GM21619 (cell line): ENCODE measurements around the gene TMEM87B.

Source experiments
- ATAC-seq: cut with Tn5 transposase; IDR thresholded peaks from one replicate; pipeline ENCODE4 v1.9.1; 2021; ENCODE audit not compliant: unreplicated experiment

Gene TMEM87B

DNA sequence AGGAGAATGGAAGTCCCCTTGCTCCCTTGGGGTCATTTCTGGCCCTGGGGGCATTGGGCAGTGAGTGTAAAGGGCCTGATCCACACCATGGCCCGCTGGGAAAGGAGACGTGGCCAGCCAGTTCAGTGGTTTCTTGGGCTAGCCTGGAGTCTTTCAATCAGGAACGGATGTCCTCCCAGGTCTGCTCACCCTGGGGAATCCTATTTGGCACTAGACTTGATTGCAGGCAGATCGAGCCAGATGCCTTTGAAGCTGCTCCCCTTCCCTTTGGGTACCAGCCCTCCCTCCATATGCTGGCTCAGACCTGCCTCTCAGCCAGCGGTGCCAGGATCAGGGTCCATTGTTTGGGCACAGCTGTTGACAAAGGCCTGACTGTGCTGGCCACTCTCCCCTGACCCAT, 94.1 kb downstream of the TMEM87B start:
- ATAC-seq, result no peak

GRCh38 chr2:112149866-112150435, 94.9 kb downstream of the TMEM87B start:
- ATAC-seq, result no peak

- no peak for ATAC-seq
Observed at GRCh38 chr2:112150447-112150846, 95.4 kb downstream of the TMEM87B start.

DNA sequence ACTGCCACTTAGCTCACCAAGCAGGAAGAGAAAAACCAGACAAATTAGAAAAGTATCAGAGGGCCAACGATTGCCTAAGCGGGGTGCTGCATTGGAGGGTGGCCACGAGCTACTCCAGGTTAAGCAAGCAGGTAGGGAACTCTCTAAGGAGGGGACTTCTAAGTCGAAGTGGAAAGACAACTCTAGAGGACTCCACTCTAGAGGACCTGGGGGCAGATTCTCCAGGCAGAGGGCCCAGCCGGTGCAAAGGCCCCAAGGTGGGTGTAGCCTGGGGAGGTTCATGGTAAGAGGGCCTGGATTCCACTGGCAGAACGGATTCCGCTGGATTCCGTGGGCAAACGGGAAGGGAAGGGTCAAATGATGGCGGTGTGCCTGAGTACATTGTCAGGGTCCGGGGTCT, 95.8 kb downstream of the TMEM87B start:
- ATAC-seq, result no peak

GRCh38 chr2:112151271-112151670, 96.2 kb downstream of the TMEM87B start:
- ATAC-seq, result no peak

DNA sequence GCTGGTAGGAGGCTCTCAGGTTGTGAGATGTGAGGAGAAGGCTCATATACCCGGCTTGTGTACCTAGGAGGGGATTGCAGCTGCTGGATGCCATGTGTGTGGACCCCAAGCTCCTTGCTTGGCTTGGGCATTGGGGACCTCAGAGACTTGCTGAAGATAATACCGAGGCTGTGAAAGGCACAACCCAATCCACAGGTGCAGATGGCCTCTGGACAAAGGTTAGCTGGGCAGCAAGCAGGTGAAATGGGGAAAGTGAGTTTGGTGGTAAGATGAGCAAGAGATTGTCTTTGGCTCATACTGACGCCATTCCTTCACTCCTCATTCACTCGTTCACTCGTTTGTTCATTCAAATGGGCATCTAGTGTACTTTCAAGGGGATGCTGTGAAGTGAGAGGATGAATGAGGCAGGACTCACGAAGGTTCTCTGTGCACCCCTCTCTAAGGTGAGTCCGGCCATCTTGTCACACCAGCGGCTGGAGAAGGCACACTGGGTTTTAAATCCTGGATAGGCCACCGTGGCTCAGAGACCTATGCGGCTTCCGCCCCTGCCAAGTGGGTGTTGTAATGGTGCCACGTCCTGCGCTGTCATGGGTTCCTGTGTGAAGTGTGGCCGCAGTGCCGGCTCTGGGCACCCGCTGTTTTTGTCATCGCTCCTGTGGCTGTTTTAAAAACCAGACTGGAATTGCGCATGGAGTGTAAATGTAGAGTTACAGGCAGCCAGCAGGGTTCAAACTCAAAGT, 96.8 kb downstream of the TMEM87B start:
- ATAC-seq, result no peak

DNA sequence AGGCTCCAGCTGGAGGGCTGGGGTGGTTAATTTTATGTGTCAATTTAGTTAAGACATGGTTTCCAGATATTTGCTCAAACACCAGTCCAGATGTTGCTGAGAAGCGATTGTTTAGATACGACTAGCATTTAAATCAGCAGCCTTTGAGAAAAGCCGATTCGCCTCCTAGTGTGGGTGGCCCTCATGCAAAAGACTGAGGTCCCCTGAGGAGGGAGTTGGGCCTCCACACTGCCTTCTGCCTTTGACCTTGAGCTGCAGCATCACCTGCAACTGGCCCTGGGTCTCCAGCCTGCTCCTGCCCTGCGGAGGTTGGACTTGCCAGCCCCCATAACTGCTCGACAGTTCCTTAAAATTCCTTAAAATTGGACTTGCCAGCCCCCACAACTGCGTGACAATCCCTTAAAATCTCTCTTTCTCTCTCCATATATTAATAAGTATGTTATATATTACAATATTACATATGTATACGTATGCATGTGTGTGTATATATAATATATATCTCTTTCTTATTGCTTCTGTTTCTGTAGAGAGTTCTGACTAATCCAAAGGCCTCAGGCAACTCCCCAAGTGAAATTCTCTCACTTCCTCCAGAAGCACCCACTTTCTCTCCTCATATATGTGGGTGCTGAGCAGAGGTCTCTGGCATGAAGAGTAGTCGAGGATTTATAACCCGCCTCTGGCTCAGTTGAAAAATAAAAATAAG, 97.6 kb downstream of the TMEM87B start:
- ATAC-seq, result no peak

- no peak for ATAC-seq
Observed at GRCh38 chr2:112153179-112153490, 98.1 kb downstream of the TMEM87B start.

DNA sequence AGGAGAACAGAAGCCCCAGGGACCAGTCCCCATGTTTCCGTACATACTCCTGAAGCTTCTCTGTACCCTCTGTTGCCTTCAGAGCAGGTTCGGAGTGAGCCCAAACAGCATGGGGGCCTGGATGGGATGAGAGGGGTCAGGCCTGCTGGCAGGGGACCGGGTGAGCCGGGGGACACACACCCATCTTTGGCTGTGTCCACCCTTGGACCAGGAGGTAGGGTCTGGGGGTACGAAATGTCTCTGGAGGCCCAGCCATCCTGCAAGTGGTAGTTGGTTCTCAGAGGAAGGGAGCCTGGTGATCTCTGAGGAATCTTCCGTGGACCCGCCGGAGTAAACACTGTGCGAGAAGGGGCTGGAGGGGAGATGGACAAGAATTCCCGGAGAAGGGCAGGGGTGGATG, 98.4 kb downstream of the TMEM87B start:
- ATAC-seq, result no peak

- ATAC-seq, result no peak
Observed at GRCh38 chr2:112154246-112155117, 99.4 kb downstream of the TMEM87B start.

DNA sequence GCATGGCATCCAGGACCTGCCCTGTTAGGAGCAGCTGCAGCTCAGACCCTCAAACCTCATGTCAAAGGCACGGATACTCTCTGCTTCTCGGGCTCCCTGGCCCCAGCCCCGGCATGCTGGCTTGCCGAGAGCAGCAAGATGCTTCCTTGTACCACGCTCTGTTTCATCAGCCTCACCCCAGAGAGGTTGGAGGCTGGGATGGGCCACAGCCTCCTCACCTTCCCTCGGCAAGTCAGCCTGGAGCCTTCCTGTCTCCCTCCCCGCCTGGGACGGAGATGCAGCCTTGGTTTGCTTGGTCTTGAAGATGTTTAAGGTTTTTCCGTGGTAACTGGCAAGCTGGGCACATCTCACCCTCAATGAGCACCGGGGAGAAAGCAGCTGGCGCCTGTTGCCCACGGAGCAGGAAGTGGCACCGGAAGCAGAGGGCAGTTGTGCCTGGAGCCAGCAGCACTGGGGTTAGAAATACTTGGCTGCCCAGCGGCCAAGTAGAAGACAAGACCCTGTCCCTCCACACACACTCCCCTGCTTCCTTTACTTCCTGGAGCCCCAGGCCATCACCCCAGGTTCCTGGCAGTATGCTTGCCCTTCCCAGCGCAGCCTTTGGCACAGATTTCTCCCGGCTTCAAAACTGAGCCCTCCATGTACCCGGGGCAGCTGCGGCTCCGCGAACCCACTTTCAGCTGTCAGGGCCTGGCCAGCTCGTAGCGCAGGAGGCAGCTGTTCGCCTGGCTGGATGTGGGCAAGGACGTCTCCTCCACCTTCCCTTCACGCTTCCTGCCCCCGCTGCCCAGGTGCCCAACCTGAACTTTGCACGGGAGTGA, 100.5 kb downstream of the TMEM87B start:
- ATAC-seq, result no peak

GRCh38 chr2:112156152-112156986, 101.3 kb downstream of the TMEM87B start:
- no peak for ATAC-seq

DNA sequence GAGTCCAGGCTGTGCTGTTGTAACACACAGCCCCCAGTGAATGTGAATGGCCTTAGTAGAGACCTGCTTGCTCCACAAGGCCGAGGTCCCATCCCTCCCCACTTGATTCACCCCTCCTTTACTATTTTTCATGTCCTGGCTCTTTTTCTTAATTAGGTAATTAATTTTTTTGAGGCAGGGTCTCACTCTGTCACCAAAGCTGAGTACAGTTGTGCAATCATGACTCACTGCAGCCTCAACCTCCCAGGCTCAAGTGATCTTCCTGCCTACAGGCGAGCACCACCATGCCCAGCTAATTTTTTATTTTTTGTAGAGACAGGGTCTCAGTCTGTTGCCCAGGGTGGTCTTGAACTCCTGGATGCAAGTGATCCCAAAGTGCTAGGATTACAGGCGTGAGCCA, 102.4 kb downstream of the TMEM87B start:
- ATAC-seq, result no peak

DNA sequence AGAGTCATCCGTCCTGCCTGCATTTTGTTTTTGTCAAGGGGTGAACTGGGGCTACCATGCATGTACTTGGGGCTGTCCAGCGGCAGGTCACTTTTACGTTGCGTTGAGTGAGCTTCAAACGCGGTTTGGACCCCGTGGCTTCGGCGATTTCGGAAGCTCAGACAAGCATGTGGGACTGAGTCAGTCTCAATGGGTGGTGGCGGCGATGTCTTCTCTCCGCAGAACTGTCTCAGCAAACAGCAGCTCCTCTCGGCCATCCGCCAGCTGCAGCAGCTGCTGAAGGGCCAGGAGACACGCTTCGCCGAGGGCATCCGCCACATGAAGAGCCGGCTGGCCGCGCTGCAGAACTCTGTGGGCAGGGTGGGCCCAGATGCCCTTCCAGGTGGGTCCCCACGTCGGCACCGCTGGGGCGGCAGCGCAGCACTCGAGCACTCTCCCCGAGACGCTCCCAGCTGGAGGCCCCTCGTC, 104.4 kb downstream of the TMEM87B start:
- ATAC-seq, result no peak

- ATAC-seq, result no peak
Observed at GRCh38 chr2:112160283-112161250, 105.5 kb downstream of the TMEM87B start.

DNA sequence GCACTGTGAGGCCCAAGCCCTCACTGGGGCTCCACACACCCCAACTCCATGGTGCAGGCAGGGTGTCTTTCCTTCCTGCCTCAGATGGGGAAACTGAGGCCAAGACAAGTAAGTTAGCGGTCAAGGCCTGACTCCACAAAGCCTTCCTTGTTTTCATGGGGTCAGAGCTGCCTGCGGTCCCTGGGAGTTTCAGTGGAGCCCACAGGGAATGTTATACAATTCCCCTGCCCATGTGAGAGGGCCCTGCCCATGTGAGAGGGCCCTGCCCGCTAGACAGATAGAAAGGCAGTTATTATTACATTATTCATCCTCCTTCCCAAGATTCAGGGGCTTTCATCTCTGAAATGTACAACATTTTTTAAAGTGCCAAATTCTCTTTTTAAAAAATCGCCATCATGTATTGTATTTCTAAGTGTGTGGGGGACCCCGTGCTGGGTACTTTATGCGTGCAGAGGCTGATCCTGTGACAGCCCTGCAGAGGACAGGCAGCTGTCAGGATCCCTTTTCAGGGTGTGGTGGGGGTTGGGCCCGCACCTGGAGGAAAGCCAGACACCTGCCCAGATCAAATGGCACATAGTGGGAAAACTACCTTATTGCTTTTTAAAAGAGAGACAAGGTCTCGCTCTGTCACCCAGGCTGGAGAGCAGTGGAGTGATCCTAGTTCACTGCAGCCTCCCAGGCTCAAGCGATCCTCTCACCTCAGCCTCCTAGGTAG, 106.5 kb downstream of the TMEM87B start:
- ATAC-seq, result no peak

GRCh38 chr2:112162341-112162740, 107.3 kb downstream of the TMEM87B start:
- no peak for ATAC-seq

DNA sequence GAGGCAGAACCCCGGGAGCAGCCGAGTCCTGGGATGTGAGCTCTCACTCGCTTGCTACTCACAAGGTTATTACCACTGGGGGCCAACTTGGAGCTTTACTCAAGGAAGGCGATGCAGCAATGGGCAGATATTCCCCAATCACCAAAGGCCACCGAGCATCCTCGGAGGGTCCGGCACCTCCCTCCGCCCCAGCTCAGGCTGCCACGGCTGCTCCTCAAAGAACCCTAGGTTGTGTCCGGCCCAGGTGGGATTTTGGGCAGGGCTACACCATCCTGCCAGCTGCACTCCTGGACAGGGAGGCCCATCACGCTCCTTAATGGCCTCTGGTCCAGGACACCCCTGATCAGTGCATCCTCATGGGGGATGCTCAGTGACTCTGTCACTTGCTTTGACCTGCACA, 107.9 kb downstream of the TMEM87B start:
- ATAC-seq, result no peak
